Sigmoid colon (tissue), 4 donors: ENCODE data around the gene FAHD2B.
"Not testable (repeated sequence)": the region's sequence is repeated elsewhere in the genome, so short reads cannot be mapped to it uniquely, and the experiment has no call there.

Experiments used
- CTCF ChIP-seq, 4 experiments: fragments of 450-650 bp in 3 of 4; fragments of 200-600 bp in 1 of 4; IDR thresholded peaks; one replicate each; pipeline ENCODE4 v1.5.1; 2016 to 2019; ENCODE audit warnings: antibody characterized with exemption in 4 of 4, mild to moderate bottlenecking in 3 of 4, moderate library complexity in 2 of 4
- EP300 ChIP-seq, 4 donors: sonication (generic); formaldehyde crosslinking; IDR thresholded peaks; one replicate each; pipeline ENCODE4 v1.6.1; 2017; ENCODE audit warnings: antibody characterized with exemption in 4 of 4
- POLR2A ChIP-seq, 2 donors: fragments of 450-650 bp; IDR thresholded peaks; one replicate each; pipeline ENCODE4 v1.6.1; 2016; ENCODE audit warnings: antibody characterized with exemption in 2 of 2, mild to moderate bottlenecking in 2 of 2, moderate library complexity in 2 of 2
- POLR2AphosphoS5 ChIP-seq, 4 donors: sonication (generic); formaldehyde crosslinking; IDR thresholded peaks; one replicate each; pipeline ENCODE4 v1.6.1; 2017; ENCODE audit warnings: antibody characterized with exemption in 4 of 4

DNA sequence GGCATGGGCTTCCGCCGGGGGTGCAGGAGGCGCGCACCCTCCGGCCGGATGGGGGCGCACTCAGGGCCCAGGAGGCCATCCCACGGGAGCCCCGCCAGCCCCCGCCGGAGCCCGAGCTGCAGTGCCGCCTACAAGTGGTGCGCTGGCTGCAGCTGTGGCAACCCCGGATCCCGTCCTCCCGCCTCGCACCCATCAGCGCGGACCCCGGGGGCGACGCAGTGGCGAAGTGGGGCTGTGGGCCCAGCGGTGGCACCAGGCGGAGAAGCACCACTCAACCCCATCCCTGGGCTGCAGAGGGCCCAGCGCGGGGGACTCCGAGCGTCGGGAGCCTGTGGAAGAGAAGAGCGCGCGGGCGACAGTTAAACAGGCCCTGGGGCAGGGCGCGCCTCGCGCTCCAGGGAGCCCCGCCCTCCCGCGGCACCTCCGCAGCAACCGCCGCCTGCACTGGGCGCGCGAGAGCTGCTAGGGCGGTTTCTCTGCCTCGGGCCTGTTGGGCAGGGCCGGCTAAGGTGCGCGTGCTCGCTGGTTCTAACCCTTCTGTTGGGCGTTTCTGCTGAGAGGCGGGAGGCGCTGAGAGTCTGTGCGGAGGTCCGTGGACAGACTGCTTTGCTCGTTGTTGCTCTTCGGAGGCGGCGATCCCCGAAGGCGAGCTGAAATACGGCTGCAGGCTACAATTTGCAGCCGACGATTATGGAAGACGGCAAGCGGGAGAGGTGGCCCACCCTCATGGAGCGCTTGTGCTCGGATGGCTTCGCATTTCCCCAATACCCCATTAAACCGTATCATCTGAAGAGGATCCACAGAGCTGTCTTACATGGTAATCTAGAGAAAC lies 18.6 kb upstream of the FAHD2B start, which contains the start of gene ANKRD36:
- TF ChIP-seq POLR2AphosphoS5 (IDR thresholded peaks at IDR 0.05) (peak in 1 of 4 donors; percentile 54), CTCF (IDR thresholded peaks at IDR 0.05) (peak; percentile 34 to 47 (median 38))
- not testable (repeated sequence) for TF ChIP-seq POLR2A, EP300 (IDR thresholded peaks at IDR 0.05)
